ENCODE measurements around the gene HOXD8.

- no peak for TF ChIP-seq EP300 (IDR thresholded peaks at IDR 0.05; ENCODE audit: low read depth)
- peak in 2 of 5 experiments; percentile 2 to 20 for TF ChIP-seq CTCF (IDR thresholded peaks at IDR 0.05)
- TF ChIP-seq POLR2A (IDR thresholded peaks at IDR 0.05): no peak
These were observed 31.6 kb upstream of the HOXD8 start for GRCh38 chr2:176097820-176098365.
